ENCODE measurements around the gene NBL1. TPM values are rescaled to one million over a fixed set of nuclear protein-coding genes. Genes with fewer than 3 reads are reported as not detected.

NBL1 gene
- polyA plus RNA-seq, 3 donors, result 0.07 TPM; not detected in 2

- intact Hi-C loops (cut with micrococcal nuclease), result no loop called here
- peaks cover 0 to 1% of the 10 kb centered on the region in 2 donors for H3K36me3 Mint-ChIP-seq
- H3K4me3 ChIP-seq (replicated peaks in 1 of 3; ENCODE audit: low read depth in 2 of 3, low read length in 3 of 3), result no peak overlapping the region
- peaks cover 0 to 6% of the 10 kb centered on the region in 2 donors for H3K9me3 ChIP-seq (replicated peaks in 1 of 2; ENCODE audit: control insufficient read depth in 1 of 2, insufficient read depth in 1 of 2, low read length in 2 of 2)
- peaks cover 6% of the 10 kb centered on the region for H3K4me1 Mint-ChIP-seq
- no peak overlapping the region for H3K4me2 ChIP-seq (replicated peaks; ENCODE audit: extremely low read depth, low read length, poor library complexity, severe bottlenecking)
- H3K9me3 Mint-ChIP-seq, result peaks cover 0 to 23% (median 2%) of the 10 kb centered on the region in 7 donors
- no peaks in the 10 kb centered on the region for H3K79me2 ChIP-seq (ENCODE audit: insufficient read depth, low read length)
- H3K27me3 Mint-ChIP-seq (ENCODE audit: low read depth in 3 of 3), result peaks cover 46 to 74% (median 50%) of the 10 kb centered on the region in 3 donors
- DNase-seq, result no peak
- no peaks in the 10 kb centered on the region for H4K20me1 ChIP-seq (ENCODE audit: insufficient read depth, low read length)
- no peaks in the 10 kb centered on the region for H3K36me3 ChIP-seq (replicated peaks in 1 of 2; ENCODE audit: control insufficient read depth in 1 of 2, insufficient read depth in 2 of 2, low read length in 2 of 2)
- no peak overlapping the region for H3K9ac ChIP-seq (ENCODE audit: insufficient read depth, low read length, poor library complexity, severe bottlenecking)
- H3K27me3 ChIP-seq (ENCODE audit: control insufficient read depth in 2 of 2, insufficient read depth in 2 of 2, low read length in 2 of 2), result peaks cover 22 to 51% of the 10 kb centered on the region in 2 donors
- H3K27ac Mint-ChIP-seq, result no peak overlapping the region
- TF ChIP-seq, protein P1, sequence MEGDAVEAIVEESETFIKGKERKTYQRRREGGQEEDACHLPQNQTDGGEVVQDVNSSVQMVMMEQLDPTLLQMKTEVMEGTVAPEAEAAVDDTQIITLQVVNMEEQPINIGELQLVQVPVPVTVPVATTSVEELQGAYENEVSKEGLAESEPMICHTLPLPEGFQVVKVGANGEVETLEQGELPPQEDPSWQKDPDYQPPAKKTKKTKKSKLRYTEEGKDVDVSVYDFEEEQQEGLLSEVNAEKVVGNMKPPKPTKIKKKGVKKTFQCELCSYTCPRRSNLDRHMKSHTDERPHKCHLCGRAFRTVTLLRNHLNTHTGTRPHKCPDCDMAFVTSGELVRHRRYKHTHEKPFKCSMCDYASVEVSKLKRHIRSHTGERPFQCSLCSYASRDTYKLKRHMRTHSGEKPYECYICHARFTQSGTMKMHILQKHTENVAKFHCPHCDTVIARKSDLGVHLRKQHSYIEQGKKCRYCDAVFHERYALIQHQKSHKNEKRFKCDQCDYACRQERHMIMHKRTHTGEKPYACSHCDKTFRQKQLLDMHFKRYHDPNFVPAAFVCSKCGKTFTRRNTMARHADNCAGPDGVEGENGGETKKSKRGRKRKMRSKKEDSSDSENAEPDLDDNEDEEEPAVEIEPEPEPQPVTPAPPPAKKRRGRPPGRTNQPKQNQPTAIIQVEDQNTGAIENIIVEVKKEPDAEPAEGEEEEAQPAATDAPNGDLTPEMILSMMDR (IDR thresholded peaks at IDR 0.05), result no peak
- no peak overlapping the region for H2AFZ ChIP-seq (ENCODE audit: insufficient read depth, low read depth, low read length, poor library complexity, severe bottlenecking)
- H3K4me3 Mint-ChIP-seq, result no peak overlapping the region
- no peak overlapping the region for H3K27ac ChIP-seq (ENCODE audit: low read depth in 1 of 2, low read length in 2 of 2)
- H3K4me1 ChIP-seq (ENCODE audit: control insufficient read depth in 1 of 2, insufficient read depth in 2 of 2, low read length in 2 of 2), result no peaks in the 10 kb centered on the region
- WGBS (ENCODE audit: insufficient coverage), result 100% methylated on average over 1 of the region's 3 CpGs
These were observed 18.2 kb downstream of the NBL1 start for GRCh38 chr1:19662313-19662712.

DNA sequence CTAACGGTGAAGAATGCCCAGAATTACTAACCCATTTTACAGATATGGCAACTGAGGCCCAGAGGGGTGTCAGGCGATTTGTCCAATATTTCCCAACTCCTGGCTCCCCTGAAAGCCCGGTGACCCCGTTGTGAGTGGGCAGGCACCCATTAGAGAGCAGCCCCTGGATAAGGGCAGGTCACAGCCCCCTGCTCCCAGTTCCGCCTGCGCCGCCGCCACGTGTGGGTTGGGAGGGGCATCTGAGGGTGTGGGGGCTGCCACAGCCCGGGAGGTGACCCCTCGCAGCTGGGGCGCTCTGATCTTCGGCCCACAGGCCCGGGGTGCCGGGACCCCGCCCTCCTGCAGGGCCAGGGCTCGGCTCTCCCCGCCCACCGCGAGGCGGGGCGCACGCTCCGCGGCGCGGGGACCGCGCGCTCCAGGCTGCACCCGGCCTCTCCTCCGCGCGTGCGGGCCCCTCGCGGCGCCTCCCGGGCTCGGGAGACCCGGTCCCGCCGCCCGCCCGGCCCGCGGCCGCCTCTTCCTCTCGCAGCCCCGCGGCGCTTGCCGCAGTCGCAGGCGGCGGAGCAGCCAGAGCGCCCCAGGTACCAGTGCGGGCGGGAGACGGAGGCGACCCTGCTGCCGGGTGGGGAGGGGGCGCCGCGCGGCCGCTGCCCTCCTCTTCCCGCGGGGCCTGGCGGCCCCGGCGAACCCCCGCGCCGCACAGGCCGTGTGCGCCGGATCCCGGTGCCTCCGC, 20.5 kb downstream of the NBL1 start, which contains the start of gene HTR6:
TSS of gene HTR6 (plus strand) at position 423 of the 733 bp plus-strand sequence. CDS start 879 bp downstream, outside the sequence.
- no peak within 1 kb of the TSS for H3K27ac ChIP-seq (ENCODE audit: low read depth in 1 of 2, low read length in 2 of 2)
- intact Hi-C loops (cut with micrococcal nuclease), result no loop called here
- no peaks in the 10 kb centered on the region for H3K4me1 ChIP-seq (ENCODE audit: control insufficient read depth in 1 of 2, insufficient read depth in 2 of 2, low read length in 2 of 2)
- H3K4me2 ChIP-seq (replicated peaks; ENCODE audit: extremely low read depth, low read length, poor library complexity, severe bottlenecking), result no peak within 1 kb of the TSS
- Mint-ChIP-seq H3K27me3 (ENCODE audit: low read depth in 3 of 3) (peaks cover 54 to 82% (median 67%) of the 10 kb centered on the region in 3 donors), H3K9me3 (peaks cover 0 to 23% (median 1%) of the 10 kb centered on the region in 7 donors), H3K27ac (no peak within 1 kb of the TSS), H3K4me3 (peak within 1 kb of the TSS in 1 of 2 donors; percentile 76), H3K4me1 (peaks cover 4% of the 10 kb centered on the region), H3K36me3 (peaks cover 0 to 1% of the 10 kb centered on the region in 2 donors)
- no peaks in the 10 kb centered on the region for H3K79me2 ChIP-seq (ENCODE audit: insufficient read depth, low read length)
- no peak for DNase-seq
- WGBS (ENCODE audit: insufficient coverage), result 2% methylated on average over 76 of the region's 80 CpGs
- TF ChIP-seq, protein P1 (IDR thresholded peaks at IDR 0.05), result no peak
- no peak within 1 kb of the TSS for H3K4me3 ChIP-seq (replicated peaks in 1 of 3; ENCODE audit: low read depth in 2 of 3, low read length in 3 of 3)
- no peaks in the 10 kb centered on the region for H3K36me3 ChIP-seq (replicated peaks in 1 of 2; ENCODE audit: control insufficient read depth in 1 of 2, insufficient read depth in 2 of 2, low read length in 2 of 2)
- H3K27me3 ChIP-seq (ENCODE audit: control insufficient read depth in 2 of 2, insufficient read depth in 2 of 2, low read length in 2 of 2), result peaks cover 24 to 57% of the 10 kb centered on the region in 2 donors
- H2AFZ ChIP-seq (ENCODE audit: insufficient read depth, low read depth, low read length, poor library complexity, severe bottlenecking), result no peak within 1 kb of the TSS
- H3K9me3 ChIP-seq (replicated peaks in 1 of 2; ENCODE audit: control insufficient read depth in 1 of 2, insufficient read depth in 1 of 2, low read length in 2 of 2), result peaks cover 0 to 6% of the 10 kb centered on the region in 2 donors
- H3K9ac ChIP-seq (ENCODE audit: insufficient read depth, low read length, poor library complexity, severe bottlenecking), result no peak within 1 kb of the TSS
- H4K20me1 ChIP-seq (ENCODE audit: insufficient read depth, low read length), result no peaks in the 10 kb centered on the region
